GM18508 (cell line): ENCODE data around the gene PBX4.

Experiments
- ATAC-seq: cut with Tn5 transposase; IDR thresholded peaks from one replicate; pipeline ENCODE4 v1.9.1; 2021; ENCODE audit warnings: moderate number of reproducible peaks; ENCODE audit not compliant: insufficient read depth, unreplicated experiment

The PBX4 gene

GRCh38 chr19:19544257-19544953 lies 74.1 kb downstream of the PBX4 start:
- no peak for ATAC-seq

- no peak for ATAC-seq
Measured at GRCh38 chr19:19543640-19544039, 74.8 kb downstream of the PBX4 start.

GRCh38 chr19:19543101-19543500 lies 75.4 kb downstream of the PBX4 start:
- ATAC-seq, result no peak

GRCh38 chr19:19542507-19542906 lies 76.0 kb downstream of the PBX4 start:
- ATAC-seq, result no peak

- no peak for ATAC-seq
Measured at GRCh38 chr19:19541616-19542015, 76.9 kb downstream of the PBX4 start.

GRCh38 chr19:19540715-19541515 lies 77.6 kb downstream of the PBX4 start:
- ATAC-seq, result no peak

- no peak for ATAC-seq
Measured at GRCh38 chr19:19540064-19540714, 78.3 kb downstream of the PBX4 start.

GRCh38 chr19:19539698-19540063 lies 78.8 kb downstream of the PBX4 start:
- no peak for ATAC-seq

GRCh38 chr19:19538785-19539166 lies 79.7 kb downstream of the PBX4 start:
- ATAC-seq, result no peak

GRCh38 chr19:19538061-19538784 lies 80.3 kb downstream of the PBX4 start, which contains the start of gene CILP2:
Gene CILP2 (plus strand): TSS chr19:19538265. CDS start chr19:19538350, 85 bp downstream.
- ATAC-seq, result no peak

- no peak for ATAC-seq
Measured at GRCh38 chr19:19537075-19538048, 81.1 kb downstream of the PBX4 start.

GRCh38 chr19:19535311-19536191 lies 82.9 kb downstream of the PBX4 start:
- ATAC-seq, result no peak

- ATAC-seq, result no peak
Measured at GRCh38 chr19:19534556-19535265, 83.8 kb downstream of the PBX4 start.

- no peak for ATAC-seq
Measured at GRCh38 chr19:19533841-19534240, 84.6 kb downstream of the PBX4 start.

- no peak for ATAC-seq
Measured at GRCh38 chr19:19532806-19533701, 85.4 kb downstream of the PBX4 start.

- no peak for ATAC-seq
Measured at GRCh38 chr19:19531951-19532805, 86.3 kb downstream of the PBX4 start.
